HFF-Myc (cell line): ENCODE measurements around the gene EFNB1.

Source experiments
- DNase-seq: peaks from one replicate; pipeline ENCODE4 v3.0.0-alpha.2; 2011; ENCODE audit warnings: low read depth; ENCODE audit errors: extremely low read depth
- H3K4me3 ChIP-seq: replicated peaks from 2 replicates; pipeline ENCODE4 v1.5.1; 2011; ENCODE audit warnings: low read depth, mild to moderate bottlenecking, control low read depth, low read length
- CTCF ChIP-seq: IDR thresholded peaks from 2 replicates; pipeline ENCODE4 v1.5.1; 2012; ENCODE audit warnings: mild to moderate bottlenecking, low read depth, low read length, control low read depth; ENCODE audit errors: missing control alignments

EFNB1 gene

GRCh38 chrX:68881911-68882310, 53.1 kb downstream of the EFNB1 start:
- no peak for DNase-seq
- no peak for TF ChIP-seq CTCF
- H3K4me3 ChIP-seq: no peak overlapping the region

GRCh38 chrX:68883800-68884199, 55.0 kb downstream of the EFNB1 start:
- TF ChIP-seq CTCF: no peak
- H3K4me3 ChIP-seq: no peak overlapping the region
- DNase-seq: no peak

GRCh38 chrX:68889249-68889648, 60.4 kb downstream of the EFNB1 start:
- H3K4me3 ChIP-seq: no peak overlapping the region
- TF ChIP-seq CTCF: no peak
- DNase-seq: no peak
